ENCODE measurements around the gene TRMO. TPM values are rescaled to one million over a fixed set of nuclear protein-coding genes. Genes with fewer than 3 reads are reported as not detected.

Gene TRMO
- total RNA-seq, 1 experiment from 2014 or later = 10.0 TPM

DNA sequence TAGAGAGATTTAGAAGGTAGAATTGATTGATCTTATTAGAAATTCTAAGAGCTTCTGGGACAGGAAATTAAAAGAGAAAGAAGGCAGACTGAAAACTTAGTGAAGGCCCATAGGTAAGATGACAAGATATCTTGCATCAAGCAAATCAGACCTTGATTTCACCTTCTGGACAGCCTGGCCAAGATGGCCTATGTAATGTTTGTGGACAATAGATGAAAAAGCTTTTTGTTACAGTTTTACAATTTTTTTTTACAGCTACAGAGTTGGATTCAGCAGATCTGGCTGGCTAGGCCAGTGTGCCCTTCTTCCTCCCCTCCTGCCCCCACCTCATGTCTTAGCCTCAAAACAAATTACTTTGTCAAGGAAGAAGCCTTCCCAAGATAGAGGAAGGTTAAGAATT, 37.3 kb upstream of the TRMO start:
- Histone ChIP-seq H3K9me3 (no peaks in the 10 kb centered on the region), H3K4me1 (no peaks in the 10 kb centered on the region), H3K36me3 (ENCODE audit: control insufficient read depth, insufficient read depth, low read length) (no peaks in the 10 kb centered on the region), H3K4me3 (ENCODE audit: low read depth, low read length) (no peak overlapping the region), H3K27me3 (replicated peaks; ENCODE audit: control insufficient read depth, insufficient read depth, low read length) (no peaks in the 10 kb centered on the region)
- Mint-ChIP-seq H3K4me3 (ENCODE audit: unreplicated experiment) (no peak overlapping the region), H3K27ac (ENCODE audit: unreplicated experiment) (no peak overlapping the region), H3K4me1 (ENCODE audit: low read depth, unreplicated experiment) (no peaks in the 10 kb centered on the region), H3K9me3 (ENCODE audit: unreplicated experiment) (no peaks in the 10 kb centered on the region), H3K36me3 (ENCODE audit: insufficient read depth, unreplicated experiment) (no peaks in the 10 kb centered on the region), H3K27me3 (ENCODE audit: insufficient read depth, unreplicated experiment) (peaks cover 6% of the 10 kb centered on the region)
- ChIA-PET POLR2A (no interaction called here), CTCF (interaction anchor here (0.6 kb wide), 1 partner anchor 31 kb away, joined by 10 read pairs; no protein-coding TSS in a partner anchor)
- DNase-seq = no peak
- intact Hi-C loops (cut with micrococcal nuclease; ENCODE audit: unreplicated experiment) = no loop called here
- TF ChIP-seq, protein P1, sequence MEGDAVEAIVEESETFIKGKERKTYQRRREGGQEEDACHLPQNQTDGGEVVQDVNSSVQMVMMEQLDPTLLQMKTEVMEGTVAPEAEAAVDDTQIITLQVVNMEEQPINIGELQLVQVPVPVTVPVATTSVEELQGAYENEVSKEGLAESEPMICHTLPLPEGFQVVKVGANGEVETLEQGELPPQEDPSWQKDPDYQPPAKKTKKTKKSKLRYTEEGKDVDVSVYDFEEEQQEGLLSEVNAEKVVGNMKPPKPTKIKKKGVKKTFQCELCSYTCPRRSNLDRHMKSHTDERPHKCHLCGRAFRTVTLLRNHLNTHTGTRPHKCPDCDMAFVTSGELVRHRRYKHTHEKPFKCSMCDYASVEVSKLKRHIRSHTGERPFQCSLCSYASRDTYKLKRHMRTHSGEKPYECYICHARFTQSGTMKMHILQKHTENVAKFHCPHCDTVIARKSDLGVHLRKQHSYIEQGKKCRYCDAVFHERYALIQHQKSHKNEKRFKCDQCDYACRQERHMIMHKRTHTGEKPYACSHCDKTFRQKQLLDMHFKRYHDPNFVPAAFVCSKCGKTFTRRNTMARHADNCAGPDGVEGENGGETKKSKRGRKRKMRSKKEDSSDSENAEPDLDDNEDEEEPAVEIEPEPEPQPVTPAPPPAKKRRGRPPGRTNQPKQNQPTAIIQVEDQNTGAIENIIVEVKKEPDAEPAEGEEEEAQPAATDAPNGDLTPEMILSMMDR (IDR thresholded peaks at IDR 0.05; ENCODE audit: insufficient read depth in 1 of 2, low read depth in 1 of 2, low read length in 1 of 2, severe bottlenecking in 1 of 2, unreplicated experiment in 1 of 2) = no peak
- BruUV-seq (replicated peaks) = no TSS peak

DNA sequence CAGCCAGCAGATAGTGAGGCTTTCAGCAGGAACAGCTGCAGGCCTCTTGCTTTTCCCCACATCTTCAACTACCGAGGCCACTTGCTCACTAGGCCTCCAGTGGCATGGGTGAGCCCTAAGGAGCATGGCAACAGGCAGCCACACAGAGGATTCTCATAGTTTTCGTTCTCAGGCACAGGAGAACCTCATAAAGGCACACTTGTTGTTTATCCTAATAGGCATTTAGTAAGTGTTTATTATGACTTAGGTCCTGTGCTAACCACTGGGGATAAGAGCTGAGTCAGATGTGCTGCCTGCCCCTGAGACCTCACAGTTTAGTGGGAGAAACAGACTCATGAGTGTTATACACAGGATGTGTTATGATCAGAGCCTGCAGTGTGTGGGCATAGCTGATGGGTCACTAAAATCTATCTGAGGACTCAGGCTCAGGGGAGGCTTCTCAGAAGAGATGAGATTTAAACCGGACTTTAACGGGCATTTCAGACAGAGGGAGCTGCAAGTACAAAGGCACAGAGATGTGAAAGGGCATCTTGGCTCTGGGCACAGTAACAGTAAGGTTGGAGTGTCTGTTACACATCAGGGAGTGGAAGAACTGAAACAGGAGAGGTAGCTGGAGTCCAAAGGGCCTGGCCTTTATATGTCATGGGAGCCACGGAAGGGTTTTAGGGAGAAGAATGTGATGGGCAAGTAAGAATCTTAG, 36.7 kb upstream of the TRMO start:
- H3K4me1 Mint-ChIP-seq (ENCODE audit: low read depth, unreplicated experiment) = no peaks in the 10 kb centered on the region
- TF ChIP-seq, protein P1 (IDR thresholded peaks at IDR 0.05; ENCODE audit: insufficient read depth in 1 of 2, low read depth in 1 of 2, low read length in 1 of 2, severe bottlenecking in 1 of 2, unreplicated experiment in 1 of 2) = no peak
- no TSS peak for BruUV-seq (replicated peaks)
- H3K4me3 Mint-ChIP-seq (ENCODE audit: unreplicated experiment) = no peak overlapping the region
- H3K36me3 ChIP-seq (ENCODE audit: control insufficient read depth, insufficient read depth, low read length) = no peaks in the 10 kb centered on the region
- POLR2A ChIA-PET = no interaction called here
- no peaks in the 10 kb centered on the region for H3K36me3 Mint-ChIP-seq (ENCODE audit: insufficient read depth, unreplicated experiment)
- peaks cover 4% of the 10 kb centered on the region for H3K27me3 Mint-ChIP-seq (ENCODE audit: insufficient read depth, unreplicated experiment)
- H3K9me3 Mint-ChIP-seq (ENCODE audit: unreplicated experiment) = no peaks in the 10 kb centered on the region
- no peaks in the 10 kb centered on the region for H3K9me3 ChIP-seq
- H3K4me3 ChIP-seq (ENCODE audit: low read depth, low read length) = no peak overlapping the region
- H3K4me1 ChIP-seq = no peaks in the 10 kb centered on the region
- intact Hi-C loops (cut with micrococcal nuclease; ENCODE audit: unreplicated experiment) = no loop called here
- H3K27ac Mint-ChIP-seq (ENCODE audit: unreplicated experiment) = no peak overlapping the region
- no peak for DNase-seq
- H3K27me3 ChIP-seq (replicated peaks; ENCODE audit: control insufficient read depth, insufficient read depth, low read length) = no peaks in the 10 kb centered on the region
- CTCF ChIA-PET = interaction anchor here (0.6 kb wide), 1 partner anchor 32 kb away, joined by 10 read pairs; no protein-coding TSS in a partner anchor

GRCh38 chr9:97956331-97956730, 34.0 kb upstream of the TRMO start:
- ChIA-PET CTCF (interaction anchor here (1.0 kb wide), 1 partner anchor 33 kb away, joined by 3 read pairs; no protein-coding TSS in a partner anchor), POLR2A (no interaction called here)
- Mint-ChIP-seq H3K27ac (ENCODE audit: unreplicated experiment) (no peak overlapping the region), H3K9me3 (ENCODE audit: unreplicated experiment) (no peaks in the 10 kb centered on the region), H3K4me3 (ENCODE audit: unreplicated experiment) (no peak overlapping the region), H3K4me1 (ENCODE audit: low read depth, unreplicated experiment) (no peaks in the 10 kb centered on the region), H3K36me3 (ENCODE audit: insufficient read depth, unreplicated experiment) (no peaks in the 10 kb centered on the region), H3K27me3 (ENCODE audit: insufficient read depth, unreplicated experiment) (no peaks in the 10 kb centered on the region)
- TF ChIP-seq, protein P1 (IDR thresholded peaks at IDR 0.05; ENCODE audit: insufficient read depth in 1 of 2, low read depth in 1 of 2, low read length in 1 of 2, severe bottlenecking in 1 of 2, unreplicated experiment in 1 of 2) = no peak
- Histone ChIP-seq H3K27me3 (replicated peaks; ENCODE audit: control insufficient read depth, insufficient read depth, low read length) (no peaks in the 10 kb centered on the region), H3K9me3 (no peaks in the 10 kb centered on the region), H3K4me1 (no peaks in the 10 kb centered on the region), H3K36me3 (ENCODE audit: control insufficient read depth, insufficient read depth, low read length) (no peaks in the 10 kb centered on the region), H3K4me3 (ENCODE audit: low read depth, low read length) (no peak overlapping the region)
- no peak for DNase-seq
- no TSS peak for BruUV-seq (replicated peaks)
- intact Hi-C loops (cut with micrococcal nuclease; ENCODE audit: unreplicated experiment) = no loop called here

Measured in Caco-2 (cell line).